AG08395 (cell line): Measurements from ENCODE around the gene DCLRE1C.
"Not testable (repeated sequence)": the region's sequence is repeated elsewhere in the genome, so short reads cannot be mapped to it uniquely, and the experiment has no call there.

Experiments used
- DNase-seq: peaks from one replicate; pipeline ENCODE4 v3.0.0; 2012; ENCODE audit warnings: mixed read lengths, low spot score

DCLRE1C gene

DNA sequence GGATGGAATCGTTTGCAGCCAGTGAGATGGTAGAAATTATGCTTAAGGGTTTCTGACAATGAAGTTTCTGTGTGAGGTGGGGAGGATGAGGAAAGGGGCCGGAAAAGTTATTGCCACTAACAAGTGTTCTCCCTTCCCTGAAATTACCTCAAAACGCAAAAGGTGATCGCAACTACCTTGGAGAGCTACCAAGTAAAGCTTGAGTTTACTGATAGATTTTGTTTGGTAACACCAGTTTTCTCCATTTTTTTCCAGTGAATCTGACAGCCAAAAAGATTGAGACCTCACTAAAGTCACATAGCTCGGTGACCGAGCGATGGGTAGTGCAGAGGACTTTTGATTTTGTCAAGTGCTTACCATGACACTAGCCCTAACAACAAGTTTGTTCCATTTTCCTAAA, 73.7 kb downstream of the DCLRE1C start:
- DNase-seq = no peak

DNA sequence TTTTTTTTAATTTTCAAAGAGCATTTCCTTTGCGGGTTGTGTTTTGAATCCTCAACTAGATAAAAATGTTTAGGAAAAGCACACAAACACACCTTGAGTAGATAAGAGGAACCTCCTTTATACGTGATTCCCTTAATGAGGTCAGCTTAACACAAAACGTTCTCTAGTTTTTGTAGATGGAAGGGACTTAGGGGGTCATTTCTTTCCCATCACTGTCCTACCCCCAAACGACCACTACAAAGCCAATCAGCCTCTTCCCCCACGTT, 74.0 kb downstream of the DCLRE1C start:
- DNase-seq = no peak

DNA sequence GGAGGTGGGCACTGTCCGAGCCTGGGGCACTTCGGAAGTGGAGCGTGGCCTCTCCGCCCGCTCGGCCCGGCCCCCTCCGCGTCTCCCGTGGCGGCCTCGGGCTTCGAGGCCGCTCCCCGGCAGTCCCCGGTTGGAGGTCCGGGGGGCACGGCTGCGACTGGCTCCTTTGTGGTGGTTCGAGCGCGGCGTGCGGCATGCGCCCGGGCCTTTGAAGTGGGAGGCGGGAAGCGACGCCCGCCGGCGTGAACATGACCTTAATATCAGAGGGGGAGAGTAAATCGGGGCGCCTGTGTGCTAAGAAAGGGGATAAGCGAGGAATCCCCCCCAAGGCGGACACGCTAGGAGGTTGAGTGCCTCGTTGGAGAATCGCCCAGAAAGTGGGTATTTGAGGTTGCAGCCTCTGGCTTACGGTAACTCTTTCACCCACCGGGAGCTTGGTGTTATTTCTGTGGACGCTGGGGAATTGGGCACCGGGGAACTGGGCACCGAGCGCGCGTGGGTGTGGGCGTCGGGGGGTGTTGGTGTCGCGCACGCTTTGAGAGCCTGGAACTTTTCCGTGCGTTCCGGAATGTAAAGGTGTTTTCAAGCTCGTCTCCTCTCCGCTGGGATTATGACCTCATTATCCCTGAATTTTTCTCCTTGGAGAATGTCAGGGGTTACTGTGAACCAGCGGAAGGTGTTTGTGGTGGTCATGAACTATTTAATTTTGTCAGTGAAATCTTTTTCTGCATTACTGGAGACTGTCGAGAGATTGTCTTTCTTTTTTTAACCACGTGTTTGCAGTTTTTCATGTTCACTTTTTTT, 74.6 kb downstream of the DCLRE1C start:
- no peak for DNase-seq

GRCh38 chr10:14878266-14879123, 75.4 kb downstream of the DCLRE1C start, which contains the start of gene SUV39H2:
Gene SUV39H2, plus strand, starts transcription at chr10:14878866. Its CDS starts 23 bp downstream, at chr10:14878889.
- peak; percentile 99 for DNase-seq

- DNase-seq = no peak
Measured at GRCh38 chr10:14876764-14877163, 77.1 kb downstream of the DCLRE1C start.

GRCh38 chr10:14875941-14876340, 78.0 kb downstream of the DCLRE1C start:
- no peak for DNase-seq

DNA sequence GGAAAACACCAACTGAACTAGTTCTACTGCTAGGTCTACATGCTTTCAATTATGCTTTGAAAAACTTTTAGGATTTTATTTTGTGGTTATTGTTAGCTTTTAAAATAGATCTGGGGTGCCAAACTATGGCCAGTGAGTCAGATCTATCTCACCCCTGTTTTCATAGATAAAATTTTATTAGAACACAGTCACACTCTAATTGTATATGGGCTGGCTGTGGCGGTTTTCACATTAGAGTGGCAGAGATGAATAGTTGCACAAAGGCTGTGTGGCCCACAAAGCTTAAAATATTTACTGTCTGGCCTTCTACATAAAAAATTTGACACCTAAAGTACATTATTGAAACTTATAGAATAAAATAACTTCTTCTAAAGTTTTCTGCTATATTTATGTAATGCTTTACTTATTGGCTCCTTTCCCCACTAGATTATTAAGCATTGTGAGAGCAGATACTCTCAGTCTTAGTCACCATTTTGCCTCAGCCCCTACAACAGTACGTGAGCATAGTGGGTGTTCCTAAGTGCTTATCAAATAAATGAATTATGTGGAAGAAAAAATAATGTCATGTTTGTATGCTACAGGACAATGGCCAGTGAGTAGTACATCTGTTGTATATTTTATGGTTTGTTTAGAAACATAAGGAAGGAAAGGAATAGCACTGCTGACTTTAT, 80.7 kb downstream of the DCLRE1C start:
- DNase-seq = peak; percentile 10

- not testable (repeated sequence) for DNase-seq
Measured at GRCh38 chr10:14864871-14865270, 89.0 kb downstream of the DCLRE1C start.

GRCh38 chr10:14864466-14864865, 89.4 kb downstream of the DCLRE1C start:
- not testable (repeated sequence) for DNase-seq

DNA sequence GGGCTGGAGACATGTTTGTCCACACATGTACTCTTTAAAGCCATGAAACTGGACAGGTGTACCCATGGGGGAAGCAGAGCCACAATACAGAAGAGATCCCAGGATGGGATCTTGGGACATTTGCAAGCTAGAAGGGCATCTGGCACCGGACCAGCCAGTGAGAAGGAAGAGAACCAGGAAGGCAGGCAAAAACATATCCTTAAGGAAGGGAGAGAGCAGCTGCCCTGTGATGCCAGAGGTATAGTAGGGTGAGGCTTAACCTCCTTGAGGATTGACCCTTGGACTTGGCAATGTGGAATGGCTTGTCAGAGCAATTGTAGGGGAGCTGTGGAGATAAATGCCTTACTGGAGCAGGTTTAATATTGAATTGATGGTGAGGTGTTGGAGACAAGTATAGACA, 93.1 kb downstream of the DCLRE1C start:
- DNase-seq = no peak

- no peak for DNase-seq
Measured at GRCh38 chr10:14859775-14860174, 94.1 kb downstream of the DCLRE1C start.

GRCh38 chr10:14859043-14859442, 94.9 kb downstream of the DCLRE1C start:
- no peak for DNase-seq

GRCh38 chr10:14858338-14858960, 95.4 kb downstream of the DCLRE1C start:
- no peak for DNase-seq

DNA sequence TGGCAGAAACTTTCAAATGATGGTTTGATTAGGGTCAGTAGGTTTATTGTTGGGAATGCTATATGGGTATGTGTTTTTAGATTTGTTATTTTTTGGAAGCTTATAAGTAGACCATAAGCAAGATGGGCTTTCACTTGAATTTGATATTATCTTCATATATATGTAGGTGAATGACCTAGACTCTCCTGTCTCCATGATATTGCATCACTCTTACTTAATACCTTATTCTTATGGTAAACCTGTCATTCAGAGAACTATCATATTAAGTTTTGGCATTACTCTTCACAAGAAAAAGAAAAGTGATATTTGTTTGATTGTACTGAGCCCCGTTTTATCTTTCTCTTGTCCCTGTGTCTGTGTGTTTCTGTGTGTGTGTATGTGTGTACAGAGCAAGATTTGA, 98.4 kb downstream of the DCLRE1C start:
- no peak for DNase-seq

DNA sequence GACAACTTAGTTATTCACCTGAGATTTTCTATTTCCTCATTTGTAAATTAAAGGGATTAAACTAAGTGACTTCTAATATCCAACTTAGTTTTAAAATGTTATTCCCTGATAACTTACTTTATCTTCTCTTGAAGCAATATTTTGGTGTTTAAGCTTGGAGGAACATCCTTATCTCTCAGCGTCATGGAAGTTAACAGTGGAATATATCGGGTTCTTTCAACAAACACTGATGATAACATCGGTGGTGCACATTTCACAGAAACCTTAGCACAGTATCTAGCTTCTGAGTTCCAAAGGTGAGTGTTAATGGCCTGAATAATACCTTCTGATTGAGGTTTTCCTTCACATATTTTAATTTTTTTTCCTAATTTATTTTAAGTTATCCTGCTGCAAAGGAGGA, 101.7 kb downstream of the DCLRE1C start:
- DNase-seq = no peak
